Gastroesophageal sphincter (tissue), 3 donors: ENCODE data around the gene CRIM1.

Experiments used
- POLR2A ChIP-seq, 2 donors: fragments of 450-650 bp; IDR thresholded peaks; one replicate each; pipeline ENCODE4 v1.6.1; 2017; ENCODE audit warnings: antibody characterized with exemption in 2 of 2, mild to moderate bottlenecking in 2 of 2, moderate library complexity in 1 of 2
- POLR2AphosphoS5 ChIP-seq: sonication (generic); formaldehyde crosslinking; IDR thresholded peaks from one replicate; pipeline ENCODE4 v1.6.1; 2017; ENCODE audit warnings: antibody characterized with exemption
- TF ChIP-seq, protein P1 (sequence below), 4 experiments: fragments of 200-600 bp in 2 of 4; fragments of 450-650 bp in 2 of 4; sonication (generic) in 1 of 4; IDR thresholded peaks; one replicate each; pipeline ENCODE4 v1.5.1; 2017 to 2019; ENCODE audit warnings: antibody characterized with exemption in 4 of 4, mild to moderate bottlenecking in 2 of 4, moderate library complexity in 2 of 4

DNA sequence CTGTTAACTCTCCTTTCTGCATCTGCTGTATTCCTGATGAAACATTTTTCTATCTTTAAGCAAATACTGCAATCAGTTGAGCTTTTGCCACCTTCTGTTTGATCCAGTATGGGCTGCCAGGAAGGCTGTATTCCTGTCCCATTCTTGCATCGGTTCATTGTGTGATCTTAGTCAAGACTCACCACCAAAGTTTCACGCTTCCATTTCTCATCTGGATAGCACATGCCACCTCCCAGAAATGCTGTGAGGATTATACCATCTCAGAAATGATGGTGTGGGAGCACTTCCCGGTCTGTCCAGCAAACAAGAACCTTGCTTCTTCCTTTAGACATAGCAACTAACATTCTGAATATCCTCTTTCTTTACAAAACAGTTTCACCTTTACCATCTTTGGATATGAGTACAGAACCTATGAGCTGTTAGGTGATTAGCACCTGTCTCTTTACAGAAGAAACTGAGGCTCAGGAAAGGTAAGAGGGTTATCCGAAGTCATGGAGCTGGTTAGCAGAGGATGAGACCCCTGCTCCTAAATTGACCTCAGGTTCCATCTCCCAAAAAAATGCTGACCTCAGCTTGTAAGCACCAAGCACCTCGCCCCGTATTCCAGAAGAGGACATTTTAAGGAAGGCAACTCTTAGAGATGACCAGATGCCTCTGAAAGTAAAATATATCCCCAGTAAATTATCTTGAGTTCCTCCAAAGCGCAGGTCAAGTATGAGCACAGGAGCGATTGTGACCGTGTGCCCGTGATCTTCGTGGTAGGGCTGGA is 185.6 kb downstream of the CRIM1 start:
- TF ChIP-seq, protein P1, sequence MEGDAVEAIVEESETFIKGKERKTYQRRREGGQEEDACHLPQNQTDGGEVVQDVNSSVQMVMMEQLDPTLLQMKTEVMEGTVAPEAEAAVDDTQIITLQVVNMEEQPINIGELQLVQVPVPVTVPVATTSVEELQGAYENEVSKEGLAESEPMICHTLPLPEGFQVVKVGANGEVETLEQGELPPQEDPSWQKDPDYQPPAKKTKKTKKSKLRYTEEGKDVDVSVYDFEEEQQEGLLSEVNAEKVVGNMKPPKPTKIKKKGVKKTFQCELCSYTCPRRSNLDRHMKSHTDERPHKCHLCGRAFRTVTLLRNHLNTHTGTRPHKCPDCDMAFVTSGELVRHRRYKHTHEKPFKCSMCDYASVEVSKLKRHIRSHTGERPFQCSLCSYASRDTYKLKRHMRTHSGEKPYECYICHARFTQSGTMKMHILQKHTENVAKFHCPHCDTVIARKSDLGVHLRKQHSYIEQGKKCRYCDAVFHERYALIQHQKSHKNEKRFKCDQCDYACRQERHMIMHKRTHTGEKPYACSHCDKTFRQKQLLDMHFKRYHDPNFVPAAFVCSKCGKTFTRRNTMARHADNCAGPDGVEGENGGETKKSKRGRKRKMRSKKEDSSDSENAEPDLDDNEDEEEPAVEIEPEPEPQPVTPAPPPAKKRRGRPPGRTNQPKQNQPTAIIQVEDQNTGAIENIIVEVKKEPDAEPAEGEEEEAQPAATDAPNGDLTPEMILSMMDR (IDR thresholded peaks at IDR 0.05) = no peak
- no peak for TF ChIP-seq POLR2A (IDR thresholded peaks at IDR 0.05)
- no peak for TF ChIP-seq POLR2AphosphoS5
